ENCODE measurements around the gene SERINC3. TPM values are rescaled to one million over a fixed set of nuclear protein-coding genes. Genes with fewer than 3 reads are reported as not detected.

SERINC3 gene
- total RNA-seq, 3 donors from 2014 or later = 103 to 128 (median 110) TPM

DNA sequence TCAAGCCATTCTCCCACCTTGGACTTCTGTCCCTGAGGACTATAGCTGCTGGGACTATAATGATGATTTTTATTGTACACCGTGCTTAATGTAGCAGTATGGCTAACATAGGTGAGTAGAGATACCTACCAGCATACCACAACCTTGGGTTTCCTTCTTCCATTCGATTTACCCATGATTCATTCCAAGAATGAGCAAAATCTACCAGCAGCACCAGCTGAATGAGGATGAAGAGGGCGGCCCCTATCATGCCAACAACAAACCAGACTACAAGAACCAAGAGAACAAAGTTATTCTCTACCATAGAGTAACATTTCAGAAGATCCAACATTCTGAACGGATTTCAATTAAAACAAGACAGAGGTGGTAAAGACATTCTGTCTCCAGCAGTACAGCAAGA, 12.1 kb downstream of the SERINC3 start:
- ATAC-seq (no peak), DNase-seq (no peak)
- no peaks in the 10 kb centered on the region for H3K4me1 ChIP-seq (ENCODE audit: low read depth)
- intact Hi-C loops (cut with DNase I, micrococcal nuclease) = no loop called here
- TF ChIP-seq CTCF (IDR thresholded peaks at IDR 0.05) = no peak
- H3K4me3 ChIP-seq = no peak overlapping the region
- H3K36me3 ChIP-seq (ENCODE audit: low read depth) = no peaks in the 10 kb centered on the region
- no peaks in the 10 kb centered on the region for H3K9me3 ChIP-seq

DNA sequence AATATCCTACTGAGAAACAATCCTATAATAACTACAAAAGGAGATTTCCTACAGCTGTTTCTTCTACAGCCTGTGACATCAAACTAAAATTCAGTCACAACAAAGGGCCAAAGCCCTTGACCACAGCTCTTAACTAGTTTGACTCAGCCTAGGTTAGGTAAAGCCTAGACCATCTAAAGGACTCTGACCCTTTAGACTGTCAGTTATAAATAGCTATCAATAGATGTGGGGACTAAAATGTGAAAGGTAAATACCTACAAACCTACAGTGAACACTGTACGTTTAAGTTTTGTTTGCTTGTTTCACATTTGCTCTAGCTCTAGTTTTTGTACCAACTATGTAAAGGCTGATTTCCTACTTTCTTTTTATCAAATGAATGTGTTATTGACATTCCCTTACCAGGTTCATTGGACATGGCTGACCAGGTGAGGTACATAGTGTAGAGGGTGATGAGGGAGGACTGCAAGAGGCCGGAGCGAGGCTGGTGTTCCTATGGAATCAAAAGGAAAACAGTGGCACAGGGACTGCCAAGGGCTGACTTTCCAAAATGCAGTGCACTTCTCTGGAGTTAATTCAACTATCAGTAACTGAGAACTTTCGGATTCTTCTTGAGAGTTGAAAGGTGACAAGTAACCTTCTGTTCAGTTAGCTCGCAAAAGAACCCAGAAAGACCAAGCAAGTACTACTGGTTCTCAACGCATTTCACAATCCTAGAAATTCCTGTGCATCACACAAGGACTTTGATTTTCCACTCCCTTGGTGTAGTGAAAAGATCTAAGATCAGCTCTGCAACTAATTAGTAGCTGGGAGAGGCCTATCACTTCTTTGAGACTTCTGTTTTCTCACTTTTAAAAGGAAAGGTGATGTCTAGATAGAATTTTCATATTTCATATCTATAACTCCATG, 17.2 kb downstream of the SERINC3 start:
- Histone ChIP-seq H3K4me1 (ENCODE audit: low read depth) (no peaks in the 10 kb centered on the region), H3K4me3 (no peak overlapping the region), H3K36me3 (ENCODE audit: low read depth) (peaks cover 16% of the 10 kb centered on the region), H3K9me3 (no peaks in the 10 kb centered on the region)
- ATAC-seq (no peak), DNase-seq (no peak)
- no peak for TF ChIP-seq CTCF (IDR thresholded peaks at IDR 0.05)
- intact Hi-C loops (cut with DNase I, micrococcal nuclease) = no loop called here

DNA sequence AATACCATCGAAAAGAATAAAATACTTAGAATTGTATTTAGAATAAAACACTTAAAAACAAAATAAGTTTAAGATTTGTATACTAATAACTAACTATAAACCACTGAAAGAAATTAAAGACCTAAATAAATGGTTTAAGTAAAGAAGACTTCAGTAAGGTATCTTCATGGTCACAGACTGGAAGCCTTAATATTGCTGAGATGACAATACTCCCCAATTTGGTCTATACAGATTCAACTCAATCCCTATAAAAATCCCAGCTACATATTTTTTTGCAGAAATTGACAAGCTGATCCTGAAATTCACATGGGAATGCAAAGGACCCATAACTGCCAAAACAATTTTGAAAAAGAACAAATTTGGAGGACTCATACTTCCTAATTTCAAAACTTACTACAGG, 18.9 kb downstream of the SERINC3 start:
- Histone ChIP-seq H3K4me1 (ENCODE audit: low read depth) (no peaks in the 10 kb centered on the region), H3K9me3 (no peaks in the 10 kb centered on the region), H3K36me3 (ENCODE audit: low read depth) (peaks cover 16% of the 10 kb centered on the region), H3K4me3 (no peak overlapping the region)
- no peak for TF ChIP-seq CTCF (IDR thresholded peaks at IDR 0.05)
- ATAC-seq = no peak
- no peak for DNase-seq
- intact Hi-C loops (cut with DNase I, micrococcal nuclease) = no loop called here

DNA sequence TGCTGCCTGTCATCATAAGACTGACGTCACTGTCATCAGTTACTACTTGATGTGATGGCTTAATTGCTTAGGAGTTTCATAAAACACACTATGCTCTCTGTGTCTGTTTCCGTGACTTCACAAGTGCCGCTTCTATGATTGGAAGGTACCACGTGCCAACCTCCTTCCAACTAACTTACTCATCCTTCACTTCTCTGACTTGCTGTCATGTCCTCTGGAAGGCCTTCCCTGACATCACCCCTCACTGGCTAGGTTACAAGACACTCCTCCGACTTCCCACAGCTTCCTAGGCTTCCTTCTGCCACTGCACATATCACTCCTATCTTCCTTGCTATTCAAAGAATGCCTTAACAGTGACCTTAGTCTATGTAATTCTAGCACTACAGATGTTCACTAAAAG, 20.4 kb downstream of the SERINC3 start:
- ATAC-seq = no peak
- Histone ChIP-seq H3K4me1 (ENCODE audit: low read depth) (no peaks in the 10 kb centered on the region), H3K9me3 (no peaks in the 10 kb centered on the region), H3K36me3 (ENCODE audit: low read depth) (peaks cover 19% of the 10 kb centered on the region), H3K4me3 (no peak overlapping the region)
- no peak for DNase-seq
- intact Hi-C loops (cut with DNase I, micrococcal nuclease) = no loop called here
- TF ChIP-seq CTCF (IDR thresholded peaks at IDR 0.05) = no peak

GRCh38 chr20:44500221-44500620, 21.6 kb downstream of the SERINC3 start:
- Histone ChIP-seq H3K4me3 (no peak overlapping the region), H3K4me1 (ENCODE audit: low read depth) (no peaks in the 10 kb centered on the region), H3K36me3 (ENCODE audit: low read depth) (peaks cover 19% of the 10 kb centered on the region), H3K9me3 (no peaks in the 10 kb centered on the region)
- TF ChIP-seq CTCF (IDR thresholded peaks at IDR 0.05) = no peak
- DNase-seq (no peak), ATAC-seq (no peak)
- intact Hi-C loops (cut with DNase I, micrococcal nuclease) = no loop called here

All from mucosa of descending colon (tissue), 3 donors.